GM06990 (cell line): ENCODE data around the gene GIGYF1.

Source experiments
- DNase-seq: peaks from one replicate; pipeline ENCODE4 v3.0.0-alpha.2; 2011; ENCODE audit not compliant: insufficient read length; ENCODE audit errors: extremely low read depth
- H3K27me3 ChIP-seq: replicated peaks from 2 replicates; pipeline ENCODE4 v1.6.0; 2011; ENCODE audit warnings: low read length; ENCODE audit not compliant: control insufficient read depth, insufficient read depth
- H3K36me3 ChIP-seq: 2 replicates; pipeline ENCODE4 v1.5.1; 2011; ENCODE audit warnings: low read length; ENCODE audit not compliant: control insufficient read depth, insufficient read depth
- H3K4me3 ChIP-seq: replicated peaks from 2 replicates; pipeline ENCODE4 v1.5.1; 2011; ENCODE audit warnings: low read depth, mild to moderate bottlenecking, control low read depth, low read length
- TF ChIP-seq, protein P1 (sequence below): IDR thresholded peaks from 2 replicates; pipeline ENCODE4 v1.5.1; 2011; ENCODE audit warnings: low read length, control low read depth, mild to moderate bottlenecking, inconsistent platforms; ENCODE audit not compliant: insufficient read depth, poor library complexity, severe bottlenecking

GIGYF1 gene

DNA sequence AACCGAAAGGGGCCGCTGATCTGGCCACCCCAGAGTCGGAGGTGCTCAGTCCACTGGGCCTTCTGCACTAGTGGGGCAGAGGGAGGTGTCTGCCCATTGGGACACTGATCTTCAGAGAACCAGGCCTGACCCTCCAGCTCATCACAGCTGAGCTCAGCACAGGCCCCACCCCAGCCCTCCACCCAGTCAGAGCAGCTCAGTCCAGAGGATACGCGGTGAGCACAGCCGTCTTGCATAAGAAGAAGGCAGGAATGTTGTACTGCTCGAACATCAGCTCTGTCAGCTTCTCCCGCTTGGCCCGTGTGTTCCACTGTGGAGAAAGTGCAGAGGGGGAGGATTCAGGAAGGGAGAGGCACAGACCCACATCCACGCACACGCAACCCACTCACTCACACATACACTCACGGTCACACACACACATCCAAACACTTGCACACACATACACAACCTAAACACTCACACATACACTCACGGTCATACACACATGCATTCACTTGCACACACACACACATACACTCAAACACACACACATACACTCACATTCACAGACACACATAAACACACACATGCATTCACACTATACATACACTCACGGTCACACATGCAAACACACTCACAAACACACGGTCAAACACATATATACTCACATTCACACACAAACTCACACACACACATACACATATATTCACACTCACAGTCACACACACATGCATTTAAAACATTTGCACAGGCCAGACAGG, 44.1 kb downstream of the GIGYF1 start:
- TF ChIP-seq, protein P1, sequence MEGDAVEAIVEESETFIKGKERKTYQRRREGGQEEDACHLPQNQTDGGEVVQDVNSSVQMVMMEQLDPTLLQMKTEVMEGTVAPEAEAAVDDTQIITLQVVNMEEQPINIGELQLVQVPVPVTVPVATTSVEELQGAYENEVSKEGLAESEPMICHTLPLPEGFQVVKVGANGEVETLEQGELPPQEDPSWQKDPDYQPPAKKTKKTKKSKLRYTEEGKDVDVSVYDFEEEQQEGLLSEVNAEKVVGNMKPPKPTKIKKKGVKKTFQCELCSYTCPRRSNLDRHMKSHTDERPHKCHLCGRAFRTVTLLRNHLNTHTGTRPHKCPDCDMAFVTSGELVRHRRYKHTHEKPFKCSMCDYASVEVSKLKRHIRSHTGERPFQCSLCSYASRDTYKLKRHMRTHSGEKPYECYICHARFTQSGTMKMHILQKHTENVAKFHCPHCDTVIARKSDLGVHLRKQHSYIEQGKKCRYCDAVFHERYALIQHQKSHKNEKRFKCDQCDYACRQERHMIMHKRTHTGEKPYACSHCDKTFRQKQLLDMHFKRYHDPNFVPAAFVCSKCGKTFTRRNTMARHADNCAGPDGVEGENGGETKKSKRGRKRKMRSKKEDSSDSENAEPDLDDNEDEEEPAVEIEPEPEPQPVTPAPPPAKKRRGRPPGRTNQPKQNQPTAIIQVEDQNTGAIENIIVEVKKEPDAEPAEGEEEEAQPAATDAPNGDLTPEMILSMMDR: no peak
- Histone ChIP-seq H3K36me3 (no peaks in the 10 kb centered on the region), H3K4me3 (no peak overlapping the region), H3K27me3 (no peaks in the 10 kb centered on the region; the same call in none of the 2 replicates)
- DNase-seq: no peak

GRCh38 chr7:100642534-100642907, 51.5 kb downstream of the GIGYF1 start:
- Histone ChIP-seq H3K4me3 (no peak overlapping the region), H3K27me3 (no peaks in the 10 kb centered on the region; the same call in none of the 2 replicates), H3K36me3 (no peaks in the 10 kb centered on the region)
- TF ChIP-seq, protein P1: no peak
- peak; percentile 70 for DNase-seq

DNA sequence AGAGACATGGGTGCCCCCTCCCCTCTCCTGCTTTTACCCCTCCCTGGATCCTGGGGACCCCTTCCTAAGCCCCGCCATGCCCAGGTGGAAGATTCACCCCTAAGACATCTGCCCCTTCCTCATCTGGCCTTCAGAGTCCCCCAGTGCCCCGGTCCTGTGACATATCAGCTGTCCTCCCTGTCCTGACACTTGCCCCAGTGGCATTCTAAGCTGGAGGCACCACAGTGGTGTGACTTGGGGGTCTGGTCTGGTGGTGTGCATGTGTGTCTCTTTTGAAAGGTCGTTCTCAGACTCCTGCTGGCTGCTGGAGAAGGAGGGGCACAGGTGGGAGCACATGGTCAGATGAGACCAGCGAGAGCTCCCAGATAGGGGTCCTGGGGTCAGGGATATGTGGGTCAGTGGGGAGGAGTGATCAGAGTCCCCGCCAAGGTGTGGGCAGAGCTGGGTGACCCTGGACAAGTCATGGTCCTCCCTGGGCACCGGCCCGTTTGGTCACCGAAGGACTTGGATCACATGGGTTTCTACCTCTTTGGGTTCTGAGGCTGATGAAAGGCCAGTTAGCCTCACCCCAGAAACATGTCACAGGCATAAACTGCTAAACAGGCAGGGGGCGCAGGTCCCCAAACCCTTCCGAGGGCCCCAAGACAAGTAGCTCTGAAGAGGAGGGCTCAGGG, 52.1 kb downstream of the GIGYF1 start:
- no peak for DNase-seq
- no peaks in the 10 kb centered on the region; the same call in none of the 2 replicates for H3K27me3 ChIP-seq
- H3K4me3 ChIP-seq: no peak overlapping the region
- TF ChIP-seq, protein P1: no peak
- H3K36me3 ChIP-seq: no peaks in the 10 kb centered on the region

DNA sequence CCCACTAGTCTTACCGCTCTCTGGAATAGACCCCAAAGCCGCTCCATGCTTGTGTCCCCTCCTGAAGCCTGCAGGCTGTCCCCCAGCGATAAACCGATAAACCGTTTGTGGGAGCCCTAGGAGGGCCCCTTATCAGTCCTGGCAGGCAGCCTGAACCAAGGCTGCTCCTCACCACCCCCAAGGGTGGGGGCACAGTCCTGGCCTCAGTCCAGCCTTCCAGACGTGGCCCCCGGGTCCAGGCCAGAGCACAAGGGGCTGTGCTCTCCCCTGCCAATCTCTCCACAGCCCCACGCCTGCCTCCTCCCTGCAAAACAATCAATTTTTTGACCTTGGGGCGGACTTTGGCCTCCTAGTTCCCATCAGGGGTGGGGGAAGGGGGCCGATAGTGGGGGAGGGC, 52.6 kb downstream of the GIGYF1 start, which contains the start of gene TFR2:
TFR2 (minus strand) TSS at position 90 of the 397 bp plus-strand sequence; CDS start at position 47, 43 bp downstream.
- no peak for DNase-seq
- no peaks in the 10 kb centered on the region; the same call in 1 of the 2 replicates for H3K27me3 ChIP-seq
- TF ChIP-seq, protein P1: no peak
- no peaks in the 10 kb centered on the region for H3K36me3 ChIP-seq
- H3K4me3 ChIP-seq: no peak within 1 kb of the TSS

GRCh38 chr7:100640517-100641440, 53.3 kb downstream of the GIGYF1 start:
- Histone ChIP-seq H3K36me3 (no peaks in the 10 kb centered on the region), H3K27me3 (no peaks in the 10 kb centered on the region; the same call in 1 of the 2 replicates), H3K4me3 (no peak overlapping the region)
- TF ChIP-seq, protein P1: no peak
- DNase-seq: no peak
